Astrocyte of the cerebellum (primary cell): ENCODE measurements around the gene PLIN3.
"Not testable (repeated sequence)": the region's sequence is repeated elsewhere in the genome, so short reads cannot be mapped to it uniquely, and the experiment has no call there.

Experiments
- DNase-seq: peaks from one replicate; pipeline ENCODE4 v3.0.0-alpha.2; 2011; ENCODE audit warnings: low read depth
- H3K4me3 ChIP-seq: 2 replicates; pipeline ENCODE4 v1.5.1; 2011; ENCODE audit warnings: mild to moderate bottlenecking, low read depth, low read length, moderate library complexity
- CTCF ChIP-seq: IDR thresholded peaks from 2 replicates; pipeline ENCODE4 v1.5.1; 2012; ENCODE audit warnings: low read length, low read depth, moderate library complexity, mild to moderate bottlenecking; ENCODE audit errors: missing control alignments
- in situ Hi-C: cut with HindIII; loops from 2 replicates; pipeline ENCODE4 v1.10.0; 2017; ENCODE audit warnings: low sequenced_read_pairs

Gene PLIN3

GRCh38 chr19:4906963-4907362 lies 39.5 kb upstream of the PLIN3 start:
- no peak overlapping the region for H3K4me3 ChIP-seq
- in situ Hi-C loops: no loop called here

GRCh38 chr19:4904481-4904880 lies 37.0 kb upstream of the PLIN3 start:
- no peak overlapping the region for H3K4me3 ChIP-seq
- in situ Hi-C loops: no loop called here
- TF ChIP-seq CTCF: no peak
- no peak for DNase-seq

More at GRCh38 chr19:4906963-4907362, 39.5 kb upstream of the PLIN3 start:
- TF ChIP-seq CTCF: no peak
- DNase-seq: no peak

GRCh38 chr19:4902796-4903195 lies 35.3 kb upstream of the PLIN3 start, which contains the start of gene ARRDC5:
TSS of gene ARRDC5 (minus strand) at chr19:4902896. CDS start at chr19:4902825, 71 bp downstream.
- TF ChIP-seq CTCF: no peak
- in situ Hi-C loops: no loop called here
- DNase-seq: no peak
- no peak within 1 kb of the TSS for H3K4me3 ChIP-seq

GRCh38 chr19:4900879-4901278 lies 33.4 kb upstream of the PLIN3 start:
- H3K4me3 ChIP-seq, DNase-seq, in situ Hi-C loops: not testable (repeated sequence)

- in situ Hi-C loops: no loop called here
- TF ChIP-seq CTCF: no peak
- no peak overlapping the region for H3K4me3 ChIP-seq
- DNase-seq: no peak
Measured at GRCh38 chr19:4897146-4897545, 29.7 kb upstream of the PLIN3 start.

GRCh38 chr19:4896372-4896771 lies 28.9 kb upstream of the PLIN3 start:
- no peak for DNase-seq
- no peak overlapping the region for H3K4me3 ChIP-seq
- in situ Hi-C loops: no loop called here
- no peak for TF ChIP-seq CTCF

GRCh38 chr19:4892962-4893361 lies 25.5 kb upstream of the PLIN3 start:
- DNase-seq, H3K4me3 ChIP-seq, in situ Hi-C loops: not testable (repeated sequence)

GRCh38 chr19:4891066-4891465 lies 23.6 kb upstream of the PLIN3 start:
- no peak for DNase-seq
- H3K4me3 ChIP-seq: no peak overlapping the region
- no peak for TF ChIP-seq CTCF
- in situ Hi-C loops: no loop called here
